GOT3 (cell line): ENCODE measurements around the gene SUSD1.
"Not testable (repeated sequence)": the region's sequence is repeated elsewhere in the genome, so short reads cannot be mapped to it uniquely, and the experiment has no call there.

Experiments used
- DNase-seq: peaks from one replicate; lab custom pipeline; 2025; ENCODE audit warnings: mixed read lengths; lab: John Stamatoyannopoulos, UW

The SUSD1 gene

GRCh38 chr9:112174965-112175795 lies at the start of gene SUSD1:
Gene SUSD1 (minus strand): TSS chr9:112175297. CDS start chr9:112175235, 62 bp downstream.
- DNase-seq = no peak

- no peak for DNase-seq
These were observed 49.5 kb upstream of the SUSD1 start for GRCh38 chr9:112224401-112225289.

GRCh38 chr9:112218908-112219307 lies 43.8 kb upstream of the SUSD1 start:
- no peak for DNase-seq

GRCh38 chr9:112212926-112213325 lies 37.8 kb upstream of the SUSD1 start:
- DNase-seq = no peak

GRCh38 chr9:112207451-112207850 lies 32.4 kb upstream of the SUSD1 start:
- no peak for DNase-seq

GRCh38 chr9:112203536-112203935 lies 28.4 kb upstream of the SUSD1 start:
- DNase-seq = no peak

GRCh38 chr9:112200711-112201110 lies 25.6 kb upstream of the SUSD1 start:
- DNase-seq = no peak

- no peak for DNase-seq
These were observed 23.5 kb upstream of the SUSD1 start for GRCh38 chr9:112198646-112199045.

- DNase-seq = no peak
These were observed 19.9 kb upstream of the SUSD1 start for GRCh38 chr9:112194969-112195431.

- no peak for DNase-seq
These were observed 18.6 kb upstream of the SUSD1 start for GRCh38 chr9:112193572-112194288.

GRCh38 chr9:112190320-112190719 lies 15.2 kb upstream of the SUSD1 start:
- not testable (repeated sequence) for DNase-seq

- DNase-seq = no peak
These were observed 13.8 kb upstream of the SUSD1 start for GRCh38 chr9:112188884-112189283.

GRCh38 chr9:112187404-112187803 lies 12.3 kb upstream of the SUSD1 start:
- DNase-seq = no peak

GRCh38 chr9:112186695-112187094 lies 11.6 kb upstream of the SUSD1 start:
- no peak for DNase-seq

GRCh38 chr9:112184946-112185345 lies 9.8 kb upstream of the SUSD1 start:
- DNase-seq = no peak

GRCh38 chr9:112184221-112184620 lies 9.1 kb upstream of the SUSD1 start:
- no peak for DNase-seq

- DNase-seq = no peak
These were observed 5.3 kb upstream of the SUSD1 start for GRCh38 chr9:112180387-112180881.

- DNase-seq = no peak
These were observed 4.7 kb upstream of the SUSD1 start for GRCh38 chr9:112179816-112180215.

GRCh38 chr9:112176524-112176923 lies 1.4 kb upstream of the SUSD1 start:
- no peak for DNase-seq

GRCh38 chr9:112175796-112176315 lies 759 bp upstream of the SUSD1 start:
- DNase-seq = no peak

GRCh38 chr9:112174222-112174964 lies 704 bp downstream of the SUSD1 start:
- DNase-seq = peak; percentile 12
